Stimulated activated CD4-positive, alpha-beta T cell treated with anti-CD3 and anti-CD28 coated beads, Interleukin-15, amount 100 ng/mL, for 24 hours (primary cell): ENCODE results near the gene NPTX2.

Source experiments
- DNase-seq: peaks from one replicate; pipeline ENCODE4 v3.0.0-alpha.2; 2020

Gene NPTX2

DNA sequence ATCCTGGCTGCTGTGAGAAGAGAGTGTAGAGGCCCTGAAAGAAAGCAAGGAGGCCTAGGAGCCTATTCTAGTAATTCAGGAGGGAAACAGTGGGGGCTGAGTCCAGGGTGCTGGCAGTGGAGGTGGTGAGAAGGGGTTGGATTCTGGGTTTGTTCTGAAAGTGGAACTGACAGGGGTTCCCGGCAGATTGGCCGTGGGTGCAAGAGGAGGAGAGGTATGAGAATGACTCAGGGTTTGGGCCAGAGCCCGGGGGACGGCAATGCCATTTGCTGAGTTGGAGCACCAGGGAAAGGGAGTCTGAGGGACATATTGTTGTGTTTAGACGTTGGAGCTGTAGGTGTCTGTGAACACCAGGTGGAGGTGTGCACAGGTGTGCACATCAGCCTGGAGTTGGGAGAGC, 38.5 kb downstream of the NPTX2 start:
- no peak for DNase-seq

DNA sequence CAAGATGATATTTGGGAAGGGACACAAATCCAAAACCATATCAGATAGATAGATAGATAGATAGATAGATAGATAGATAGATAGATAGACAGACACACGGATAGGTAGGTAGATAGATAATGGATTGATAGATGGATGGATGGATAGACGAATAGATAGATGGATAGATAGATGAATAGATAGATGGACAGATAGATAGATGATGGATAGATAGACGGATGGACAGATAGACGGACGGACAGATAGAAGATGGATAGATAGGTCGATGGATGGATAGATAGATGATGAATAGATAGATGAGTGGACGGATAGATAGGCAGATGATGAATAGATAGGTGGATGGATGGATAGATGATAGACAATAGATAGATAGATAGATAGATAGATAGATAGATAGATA, 39.8 kb downstream of the NPTX2 start:
- no peak for DNase-seq

DNA sequence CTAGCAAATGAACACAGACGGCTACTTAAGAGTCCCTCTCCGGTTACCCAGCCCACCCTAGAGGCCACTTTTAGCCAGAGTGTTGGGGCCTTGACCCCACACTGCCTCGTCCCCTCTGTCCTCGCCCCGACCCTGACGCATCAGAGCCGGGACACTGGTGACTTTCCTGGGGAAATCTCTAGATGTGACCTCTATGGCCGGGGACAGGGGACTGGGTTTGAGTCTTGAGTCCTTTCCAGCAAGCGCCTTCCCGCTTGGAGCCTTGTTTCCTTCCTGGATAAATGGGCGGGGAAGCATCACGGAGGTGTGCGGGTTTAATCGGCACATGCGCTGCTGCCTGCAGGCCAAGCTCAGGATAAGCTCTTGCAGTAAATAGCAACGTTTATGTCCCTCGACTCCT, 40.7 kb downstream of the NPTX2 start:
- DNase-seq: no peak

DNA sequence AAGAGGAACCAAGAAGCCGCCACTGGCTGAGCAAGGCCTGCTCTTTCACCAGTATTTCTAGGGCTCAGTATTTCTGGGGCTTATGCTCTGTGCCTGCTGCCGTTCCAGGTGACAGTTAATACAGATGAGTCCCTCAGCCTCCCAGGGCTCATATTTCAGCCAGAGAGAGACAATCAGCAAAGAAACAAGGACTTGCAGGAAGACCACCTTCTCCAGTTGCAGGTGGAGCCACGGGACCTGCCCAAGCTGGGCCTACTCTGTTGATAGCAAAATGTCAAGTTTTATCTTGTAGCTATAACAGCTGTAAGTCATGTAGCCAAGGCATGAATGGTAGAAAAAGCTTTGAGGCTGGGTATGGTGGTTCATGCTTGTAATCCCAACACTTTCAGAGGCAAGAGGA, 42.7 kb downstream of the NPTX2 start:
- DNase-seq: no peak

DNA sequence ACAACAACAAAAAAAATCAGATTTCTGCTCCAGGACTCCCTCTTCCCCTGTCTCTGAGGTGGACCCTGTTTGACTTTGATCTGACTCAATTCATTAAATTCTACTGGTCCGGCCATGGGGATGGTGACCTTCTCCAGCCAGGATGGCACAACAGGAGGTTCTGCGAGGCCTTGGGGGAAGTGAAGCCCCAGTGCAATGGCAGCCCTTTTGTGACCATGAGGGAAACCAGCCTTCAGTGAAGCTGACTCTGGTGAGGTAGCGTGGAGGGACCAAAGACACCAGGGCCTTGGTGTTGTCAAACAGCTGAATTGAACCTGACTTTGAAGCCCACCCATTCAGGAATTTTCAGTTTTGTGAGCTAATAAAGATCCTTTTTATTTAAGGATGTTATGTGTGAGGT, 44.5 kb downstream of the NPTX2 start:
- no peak for DNase-seq

DNA sequence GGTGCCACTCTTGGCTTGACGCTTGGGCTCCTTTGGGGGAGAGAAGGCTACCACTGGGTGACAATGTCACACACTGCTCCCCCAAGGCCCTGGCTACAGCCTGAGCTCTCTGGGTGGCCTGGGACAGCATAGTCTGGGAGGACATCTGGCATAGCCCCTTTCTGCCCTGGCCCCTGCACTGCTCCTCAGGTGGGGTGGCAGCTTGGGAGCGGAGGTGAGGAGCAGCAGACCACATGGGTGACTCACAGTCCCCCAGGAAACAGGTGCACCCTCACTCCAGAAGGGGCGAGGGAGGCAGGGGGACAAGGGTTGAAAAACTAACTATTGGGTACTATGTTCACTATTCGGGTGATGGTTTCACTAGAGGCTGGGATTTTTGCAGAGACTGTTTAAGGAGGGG, 45.2 kb downstream of the NPTX2 start:
- DNase-seq: no peak

DNA sequence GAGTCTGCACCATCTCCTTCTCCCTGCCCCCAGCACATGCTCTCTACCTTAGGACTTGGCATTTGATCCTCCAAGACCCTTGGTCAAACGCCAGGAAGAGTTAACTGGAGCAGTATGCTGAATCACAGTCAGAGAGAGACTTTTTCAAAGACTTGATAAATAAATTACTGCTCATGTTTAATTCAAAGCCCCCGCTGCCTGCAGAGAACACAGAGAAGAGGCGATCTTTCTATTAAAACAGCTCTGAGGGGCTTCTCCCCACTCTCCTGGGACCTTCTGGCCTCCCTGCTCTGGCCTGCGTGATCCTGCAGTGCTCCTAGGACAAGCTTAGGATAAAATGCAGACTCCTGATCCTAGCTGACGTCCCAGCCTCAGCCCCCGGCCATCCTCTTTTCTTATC, 47.8 kb downstream of the NPTX2 start:
- DNase-seq: no peak

DNA sequence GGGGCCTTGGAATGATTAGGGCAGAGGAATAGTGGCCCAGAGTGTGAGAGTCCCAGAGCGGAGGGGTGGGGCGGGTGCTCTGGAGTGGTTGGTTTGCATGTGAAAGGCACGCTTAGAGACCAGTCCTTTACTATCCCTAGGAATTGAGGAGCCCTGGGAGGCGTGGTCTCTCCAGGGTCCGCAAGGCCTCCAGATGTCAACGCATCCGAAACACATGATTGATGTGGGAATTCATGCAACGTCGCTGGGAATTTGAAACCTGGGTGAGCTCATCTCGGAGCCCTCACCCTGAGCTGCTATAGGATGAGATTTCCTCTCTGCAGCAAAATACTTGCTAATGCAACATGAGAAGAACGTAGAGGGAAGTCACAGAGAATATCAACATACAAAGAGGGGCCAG, 51.2 kb downstream of the NPTX2 start:
- DNase-seq: no peak

DNA sequence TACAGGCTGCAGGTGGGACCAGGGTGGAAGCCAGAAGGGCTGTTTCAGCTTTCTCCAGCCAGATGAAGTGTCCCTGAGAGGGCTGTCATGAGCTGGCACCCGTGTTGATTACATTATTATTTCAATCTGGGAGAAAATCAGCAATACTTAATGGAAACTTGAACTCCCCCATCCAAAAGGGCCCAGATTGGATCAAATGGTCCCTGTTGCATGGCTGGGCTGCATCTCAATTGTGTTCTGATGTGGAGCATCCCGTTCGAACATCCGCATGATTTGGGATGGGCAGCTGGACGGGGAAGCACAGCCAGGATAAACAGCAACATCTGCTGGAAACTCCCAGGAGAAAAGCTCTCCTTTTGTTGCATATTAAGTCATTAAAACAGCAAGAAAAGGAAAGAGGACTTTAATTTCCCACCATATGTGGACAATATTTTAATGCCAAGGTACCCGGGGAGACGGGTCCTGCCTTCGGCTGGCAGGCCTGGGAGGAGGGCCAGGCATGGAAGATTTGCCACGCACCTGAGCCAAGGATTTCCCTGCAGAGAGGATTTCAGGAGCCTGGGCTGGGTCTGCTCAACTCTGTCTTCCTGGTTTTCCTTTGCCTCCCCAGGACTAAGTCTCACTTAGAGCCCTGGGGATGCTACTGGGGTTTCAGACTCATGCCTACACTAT, 52.4 kb downstream of the NPTX2 start:
- DNase-seq: no peak

DNA sequence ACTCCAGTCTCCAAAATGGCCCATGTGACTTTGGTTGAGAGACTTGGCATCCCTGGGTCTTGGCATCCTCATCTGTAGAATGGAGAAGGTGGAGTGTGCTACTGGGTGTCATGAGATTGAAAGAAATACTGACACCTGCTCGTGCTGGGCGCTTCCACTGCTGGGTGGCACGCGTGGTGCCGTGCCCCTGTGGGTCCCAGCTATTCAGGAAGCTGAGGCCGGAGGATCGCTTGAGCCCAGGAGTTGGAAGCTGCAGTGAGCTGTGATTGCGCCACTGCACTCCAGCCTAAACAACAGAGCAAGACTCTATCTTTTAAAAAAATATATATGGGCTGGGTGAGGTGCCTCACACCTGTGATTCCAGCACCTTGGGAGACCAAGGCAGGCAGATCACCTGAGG, 53.1 kb downstream of the NPTX2 start:
- DNase-seq: no peak

DNA sequence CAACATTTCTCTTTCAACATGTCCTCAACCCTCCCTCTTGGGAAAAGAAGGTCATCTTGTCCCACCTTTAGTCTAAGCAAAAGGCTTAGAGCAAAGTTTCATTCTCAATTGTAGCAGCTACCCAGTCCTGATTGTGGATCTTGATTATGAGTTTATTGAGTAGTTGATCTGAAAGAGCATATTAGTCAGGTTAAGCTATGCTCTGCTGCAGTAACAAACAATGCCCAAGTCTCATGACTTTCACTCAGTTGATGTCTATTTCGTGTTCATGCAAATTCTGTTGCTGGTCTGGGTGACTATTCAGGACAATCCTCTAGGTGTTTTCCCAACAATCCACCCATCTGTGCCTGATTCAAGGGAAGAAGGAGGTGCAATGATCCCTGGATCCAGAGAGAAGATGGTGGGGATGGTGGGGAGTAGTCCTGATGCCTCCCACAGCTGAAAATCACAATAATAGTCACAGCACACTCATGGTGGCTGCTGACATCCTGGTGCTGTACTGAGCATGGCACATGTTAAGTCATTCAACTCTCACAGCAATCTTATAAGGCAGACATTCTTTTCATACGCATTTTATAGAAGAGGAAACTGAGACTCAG, 54.7 kb downstream of the NPTX2 start:
- no peak for DNase-seq

DNA sequence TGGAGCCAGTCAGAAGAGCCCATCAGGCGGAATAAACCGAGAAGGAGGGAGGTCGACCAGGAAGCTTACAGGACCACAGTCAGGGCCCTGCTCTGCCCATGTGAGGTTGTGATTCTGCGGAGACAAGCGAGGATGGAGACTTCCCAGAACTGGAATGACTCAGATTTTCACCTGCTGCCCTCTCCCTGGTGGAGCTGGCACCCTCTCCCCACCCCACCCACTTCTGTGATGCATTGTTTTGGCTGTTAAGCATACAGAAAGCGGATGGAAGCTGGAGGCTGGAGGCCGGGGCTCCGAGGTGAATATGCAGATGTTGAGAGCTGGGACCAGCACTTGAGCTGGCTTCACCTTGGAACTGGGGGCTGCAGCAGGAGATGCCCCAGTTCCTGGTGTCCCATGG, 57.4 kb downstream of the NPTX2 start:
- no peak for DNase-seq

DNA sequence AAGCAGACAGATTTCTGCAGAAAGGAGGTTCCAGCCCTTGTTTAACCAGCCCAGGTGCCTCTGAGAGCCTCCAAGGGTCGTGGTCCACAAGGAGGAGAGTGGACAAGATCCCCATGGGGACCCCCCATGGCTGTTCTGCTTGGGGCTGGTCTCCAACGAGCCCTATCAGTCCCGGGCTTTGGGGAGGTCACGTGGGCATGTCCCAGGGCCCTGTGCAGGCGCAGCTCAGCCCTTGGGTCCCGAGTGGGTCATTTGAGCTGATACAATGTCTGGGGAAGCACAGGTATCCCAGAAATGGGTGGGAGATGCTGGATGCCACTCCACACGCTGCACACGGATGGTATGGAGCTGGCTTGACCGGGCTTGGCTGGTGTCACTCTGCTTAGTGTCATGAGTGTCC, 57.8 kb downstream of the NPTX2 start:
- DNase-seq: no peak

DNA sequence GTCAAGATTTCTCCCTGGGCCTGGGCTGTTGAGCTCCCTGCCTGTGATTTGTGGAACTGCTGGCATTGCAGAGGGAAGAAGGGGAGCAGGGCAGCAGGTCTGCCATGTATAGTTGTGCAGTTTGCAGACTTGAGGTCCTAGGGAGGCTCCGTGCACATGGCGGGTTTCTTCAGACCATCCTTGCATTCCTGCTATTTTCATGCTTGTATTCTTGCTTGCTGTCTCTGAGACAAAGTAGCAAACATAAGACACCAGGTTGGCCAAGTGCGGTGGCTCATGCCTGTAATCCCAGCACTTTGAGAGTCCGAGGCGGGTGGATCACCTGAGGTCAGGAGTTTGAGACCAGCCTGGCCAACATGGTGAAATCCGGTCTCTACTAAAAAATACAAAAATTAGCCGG, 61.1 kb downstream of the NPTX2 start:
- no peak for DNase-seq
